Fibroblast of the aortic adventitia (primary cell): ENCODE data around the gene RNF207. TPM values are rescaled to one million over a fixed set of nuclear protein-coding genes. Genes with fewer than 3 reads are reported as not detected.

ENCODE experiments used
- DNase-seq: peaks from one replicate; pipeline ENCODE4 v3.0.0-alpha.2; 2010; ENCODE audit warnings: low read depth
- H3K4me3 ChIP-seq: 2 replicates; pipeline ENCODE4 v1.5.1; 2011; ENCODE audit warnings: low read depth, mild to moderate bottlenecking, control low read depth, low read length, moderate library complexity
- total RNA-seq: library from RNA; depleted of rRNA; stranded (reverse); fragments of >200 nt; gene quantifications from 2 replicates; pipeline ENCODE4 v1.2.3, GENCODE V29; 2012; ENCODE audit warnings: low replicate concordance
- TF ChIP-seq, protein P1 (sequence below): IDR thresholded peaks from 2 replicates; pipeline ENCODE4 v1.5.1; 2011; ENCODE audit warnings: mild to moderate bottlenecking, low read length, control low read depth, inconsistent platforms; ENCODE audit not compliant: insufficient read depth

The RNF207 gene
- total RNA-seq, 1 donor: 7.8 TPM

DNA sequence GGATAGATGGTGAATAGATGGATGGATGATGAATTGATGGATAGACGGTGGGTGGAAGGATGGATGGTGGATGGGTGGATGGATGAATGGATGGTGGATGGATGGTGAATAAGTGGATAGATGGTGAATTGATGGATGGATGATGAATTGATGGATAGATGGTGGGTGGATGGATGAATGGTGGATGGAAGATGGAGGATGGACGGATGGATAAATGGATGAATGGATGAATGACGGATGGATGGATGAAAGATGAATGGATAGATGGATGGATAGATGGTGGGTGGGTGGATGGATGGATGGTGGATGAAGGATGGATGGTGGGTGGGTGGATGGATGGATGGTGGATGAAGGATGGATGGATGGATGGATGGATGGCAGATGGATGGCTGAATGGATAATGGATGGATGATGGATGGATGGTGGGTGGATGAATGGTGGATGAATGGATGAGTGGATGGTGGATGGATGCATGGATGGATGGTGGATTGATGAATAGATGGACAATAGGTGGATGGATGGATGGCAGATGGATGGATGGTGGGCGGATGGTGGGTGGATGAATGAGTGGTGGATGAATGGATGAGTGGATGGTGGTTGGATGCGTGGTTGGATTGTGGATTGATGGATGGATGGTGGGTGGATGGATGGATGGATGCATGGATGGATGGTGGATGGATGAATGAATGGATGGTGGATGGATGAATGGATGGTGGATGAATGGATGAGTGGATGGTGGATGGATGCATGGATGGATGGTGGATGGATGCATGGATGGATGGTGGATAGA is 31.1 kb upstream of the RNF207 start:
- TF ChIP-seq, protein P1, sequence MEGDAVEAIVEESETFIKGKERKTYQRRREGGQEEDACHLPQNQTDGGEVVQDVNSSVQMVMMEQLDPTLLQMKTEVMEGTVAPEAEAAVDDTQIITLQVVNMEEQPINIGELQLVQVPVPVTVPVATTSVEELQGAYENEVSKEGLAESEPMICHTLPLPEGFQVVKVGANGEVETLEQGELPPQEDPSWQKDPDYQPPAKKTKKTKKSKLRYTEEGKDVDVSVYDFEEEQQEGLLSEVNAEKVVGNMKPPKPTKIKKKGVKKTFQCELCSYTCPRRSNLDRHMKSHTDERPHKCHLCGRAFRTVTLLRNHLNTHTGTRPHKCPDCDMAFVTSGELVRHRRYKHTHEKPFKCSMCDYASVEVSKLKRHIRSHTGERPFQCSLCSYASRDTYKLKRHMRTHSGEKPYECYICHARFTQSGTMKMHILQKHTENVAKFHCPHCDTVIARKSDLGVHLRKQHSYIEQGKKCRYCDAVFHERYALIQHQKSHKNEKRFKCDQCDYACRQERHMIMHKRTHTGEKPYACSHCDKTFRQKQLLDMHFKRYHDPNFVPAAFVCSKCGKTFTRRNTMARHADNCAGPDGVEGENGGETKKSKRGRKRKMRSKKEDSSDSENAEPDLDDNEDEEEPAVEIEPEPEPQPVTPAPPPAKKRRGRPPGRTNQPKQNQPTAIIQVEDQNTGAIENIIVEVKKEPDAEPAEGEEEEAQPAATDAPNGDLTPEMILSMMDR: no peak
- no peak overlapping the region for H3K4me3 ChIP-seq
- DNase-seq: no peak

DNA sequence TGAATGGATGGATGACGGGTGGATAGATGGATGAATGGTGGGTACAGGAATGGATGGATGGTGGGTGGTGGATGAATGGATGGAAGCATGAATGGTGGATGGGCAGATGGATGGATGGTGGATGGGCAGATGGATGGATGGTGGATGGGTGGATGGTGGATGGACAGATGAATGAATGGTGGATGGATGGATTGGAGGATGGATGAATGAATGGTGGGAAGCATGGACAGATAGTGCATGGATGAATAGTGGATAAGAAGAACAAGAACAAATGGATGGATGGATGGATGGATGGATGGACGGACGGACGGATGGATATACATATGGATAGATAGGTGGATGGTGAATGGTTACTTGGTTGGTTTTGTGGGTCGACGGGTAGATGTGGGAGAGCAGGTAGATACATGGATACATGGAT is 30.5 kb upstream of the RNF207 start:
- DNase-seq: no peak
- no peak overlapping the region for H3K4me3 ChIP-seq
- TF ChIP-seq, protein P1: no peak

DNA sequence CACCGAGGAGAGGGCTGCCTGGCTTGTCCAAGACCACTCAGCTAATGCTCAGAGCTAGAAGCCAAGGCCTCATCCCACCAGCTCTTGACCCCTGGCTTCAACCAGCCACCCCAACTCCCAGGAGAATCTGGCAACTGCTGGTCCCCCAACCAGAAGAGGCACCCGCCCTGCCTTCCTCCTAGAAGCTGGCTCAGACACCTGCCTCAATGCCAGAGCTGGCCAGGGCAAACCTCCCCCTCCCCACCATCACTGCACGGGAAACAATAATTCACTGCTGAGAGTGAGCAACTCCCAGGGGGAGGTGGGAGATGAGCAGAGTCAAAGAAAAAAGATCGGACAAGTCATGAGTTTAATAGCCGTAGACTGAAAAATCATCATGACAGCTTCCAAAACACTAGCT is 29.1 kb upstream of the RNF207 start:
- DNase-seq: no peak
- H3K4me3 ChIP-seq: no peak overlapping the region
- TF ChIP-seq, protein P1: no peak

DNA sequence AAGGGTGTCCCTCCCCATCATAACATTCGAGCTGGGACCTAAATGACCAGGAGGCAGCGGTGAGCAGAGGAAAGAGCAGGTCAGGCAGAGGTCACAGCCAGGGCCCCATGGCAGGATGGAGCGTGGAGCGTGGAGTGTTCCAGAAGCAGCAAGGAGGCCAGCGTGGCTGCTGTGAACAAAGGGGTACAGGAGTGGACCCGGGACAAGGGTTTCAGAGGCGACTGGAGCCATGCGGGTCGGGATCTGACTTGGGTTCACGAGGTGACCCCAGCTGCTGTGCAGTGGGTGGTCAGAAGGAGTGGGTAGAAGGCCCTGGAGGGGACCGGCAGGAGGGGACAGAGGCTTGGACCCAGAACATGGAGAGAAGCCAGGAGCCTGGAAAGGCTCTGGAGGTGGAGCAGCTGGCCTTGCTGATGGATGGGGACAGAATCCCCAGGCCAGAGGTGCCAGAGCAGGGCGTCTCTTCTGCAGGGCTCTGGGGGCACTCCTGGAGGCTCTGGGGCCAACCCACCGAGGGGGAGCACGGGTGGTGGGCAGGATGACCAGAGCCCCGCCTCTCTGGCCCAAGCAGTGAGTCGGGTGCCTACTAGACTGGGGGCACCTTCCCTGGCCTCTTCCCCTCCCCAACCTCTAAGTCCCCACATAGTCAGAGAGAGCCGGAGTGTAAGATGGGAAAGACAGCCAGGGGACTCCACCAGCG is 28.1 kb upstream of the RNF207 start:
- no peak overlapping the region for H3K4me3 ChIP-seq
- TF ChIP-seq, protein P1: no peak
- no peak for DNase-seq

DNA sequence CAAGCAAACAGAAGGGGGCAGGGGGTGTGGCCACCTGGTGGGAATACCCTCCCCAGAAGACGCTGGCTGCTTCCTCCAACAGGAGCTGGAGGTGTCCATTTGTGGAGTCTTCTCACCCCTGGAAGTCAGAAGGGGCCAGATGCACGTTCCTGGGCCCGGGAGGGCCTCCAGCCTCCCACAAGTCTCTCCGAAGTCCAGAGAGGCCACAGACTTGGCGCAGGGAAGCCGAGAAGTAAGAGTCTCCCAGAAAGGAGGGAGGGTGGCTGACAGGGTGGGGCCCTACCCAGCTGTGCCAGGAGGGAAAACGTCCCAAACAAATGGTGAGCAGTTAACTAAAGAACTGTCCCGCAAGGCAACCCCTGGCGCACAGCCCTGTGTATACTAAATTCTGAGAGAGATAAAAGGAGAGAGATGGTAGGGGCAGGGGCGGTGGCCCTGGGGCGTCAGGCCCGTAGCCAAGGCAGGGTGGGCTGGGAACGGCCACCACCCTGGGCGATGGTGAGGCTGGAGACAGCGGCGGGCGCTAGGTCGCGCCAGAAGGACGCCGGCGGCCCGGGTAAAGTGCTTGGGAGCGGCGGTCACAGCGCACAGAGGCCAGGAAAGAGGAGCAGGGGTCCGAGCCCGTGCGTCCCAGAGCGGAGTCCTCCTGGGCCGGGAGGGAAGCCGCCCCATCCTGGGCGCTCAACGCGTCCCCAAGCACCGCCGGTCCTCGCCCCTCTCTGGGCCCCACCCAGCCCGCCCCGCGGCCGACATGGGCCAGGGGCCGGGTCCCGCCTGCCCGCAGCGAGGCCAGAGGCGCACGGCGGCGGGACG is 27.0 kb upstream of the RNF207 start:
- TF ChIP-seq, protein P1: no peak
- no peak for DNase-seq
- no peak overlapping the region for H3K4me3 ChIP-seq

DNA sequence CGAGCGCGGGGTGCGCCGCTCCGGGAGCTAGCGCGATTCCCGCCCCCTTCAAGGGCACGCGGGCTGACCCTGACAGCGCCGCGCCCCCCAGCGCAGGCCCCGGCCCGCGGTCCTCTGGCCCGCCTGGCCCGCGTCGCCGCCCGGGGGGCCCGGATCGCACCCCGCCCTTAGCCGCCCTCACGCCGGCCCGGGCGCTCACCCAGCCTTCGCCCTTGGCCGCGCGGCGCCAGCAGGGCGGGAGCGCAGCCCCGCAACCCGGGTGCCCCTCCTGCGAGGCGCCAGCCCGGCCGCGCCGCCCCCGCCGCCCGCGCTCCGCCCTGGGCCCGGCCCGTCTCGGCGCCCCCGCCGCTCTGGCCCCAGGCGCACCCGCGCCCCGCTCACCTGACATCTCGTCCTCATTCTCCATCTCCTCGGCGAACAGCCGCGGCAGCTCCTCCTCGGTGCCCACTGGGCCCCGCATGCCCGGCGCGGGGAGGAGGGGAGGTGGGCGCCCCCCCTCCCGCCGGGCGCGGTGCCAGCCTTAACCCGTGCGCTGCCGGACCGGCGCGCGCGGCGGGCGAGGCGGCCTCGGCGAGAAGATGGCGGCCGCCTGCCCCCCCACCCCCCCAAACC is 26.2 kb upstream of the RNF207 start:
- no peak for DNase-seq
- TF ChIP-seq, protein P1: no peak
- no peak overlapping the region for H3K4me3 ChIP-seq
